Endothelial cell of umbilical vein (primary cell): ENCODE data around the gene FBN2.

Experiments
- CTCF ChIP-seq, 2 donors: IDR thresholded peaks; 1 replicate in 1 of 2; 2 replicates in 1 of 2; pipeline ENCODE4 v1.5.1; 2011; ENCODE audit warnings: low read length in 2 of 2, mild to moderate bottlenecking in 2 of 2, moderate library complexity in 2 of 2, control low read depth in 1 of 2, inconsistent platforms in 1 of 2, low read depth in 1 of 2; ENCODE audit not compliant: insufficient read depth in 1 of 2; ENCODE audit errors: extremely low read depth in 1 of 2
- EZH2 ChIP-seq: IDR thresholded peaks from 2 replicates; pipeline ENCODE4 v1.6.1; 2012; ENCODE audit warnings: borderline replicate concordance, low read depth, mild to moderate bottlenecking, moderate library complexity, low read length, inconsistent platforms; ENCODE audit not compliant: severe bottlenecking
- GATA2 ChIP-seq: IDR thresholded peaks from 2 replicates; pipeline ENCODE4 v1.7.0; 2011; ENCODE audit warnings: low read depth, mild to moderate bottlenecking, moderate library complexity, mixed read lengths, low read length; ENCODE audit not compliant: insufficient read length, insufficient read depth
- JUN ChIP-seq: IDR thresholded peaks from 2 replicates; pipeline ENCODE4 v1.6.1; 2011; ENCODE audit warnings: borderline replicate concordance, low read depth; ENCODE audit not compliant: insufficient read length, insufficient read depth
- MAX ChIP-seq: IDR thresholded peaks from 2 replicates; pipeline ENCODE4 v1.6.1; 2011; ENCODE audit not compliant: insufficient read depth, insufficient read length
- MYC ChIP-seq: IDR thresholded peaks from one replicate; pipeline ENCODE4 v1.6.1; 2011; ENCODE audit warnings: mild to moderate bottlenecking, low read depth, low read length
- POLR2A ChIP-seq: IDR thresholded peaks from 2 replicates; pipeline ENCODE4 v1.6.1; 2012; ENCODE audit warnings: low read depth, mild to moderate bottlenecking, control low read depth, low read length
- POLR2AphosphoS5 ChIP-seq: IDR thresholded peaks from 2 replicates; pipeline ENCODE4 v1.6.1; 2012; ENCODE audit warnings: low read depth, mild to moderate bottlenecking, control low read depth, low read length, moderate library complexity; ENCODE audit not compliant: insufficient read depth

- TF ChIP-seq CTCF (IDR thresholded peaks at IDR 0.05; ENCODE audit: extremely low read depth in 1 of 2, insufficient read depth in 1 of 2, low read depth in 1 of 2, low read length in 2 of 2) (no peak), POLR2A (no peak), EZH2 (no peak), MAX (no peak), MYC (no peak), POLR2AphosphoS5 (no peak), JUN (no peak), GATA2 (no peak)
These were observed 303.0 kb downstream of the FBN2 start for GRCh38 chr5:128234928-128235641.
